HG03045 (cell line): ENCODE data around the gene RRP1B.
A peak's percentile ranks its signal among the peaks of the same experiment; 100 is the strongest.
"Not testable (repeated sequence)": the region's sequence is repeated elsewhere in the genome, so short reads cannot be mapped to it uniquely, and the experiment has no call there.

Experiments used
- ATAC-seq: cut with Tn5 transposase; IDR thresholded peaks from one replicate; pipeline ENCODE4 v1.9.1; 2021; ENCODE audit warnings: mild to moderate bottlenecking, moderate library complexity; ENCODE audit not compliant: unreplicated experiment

RRP1B gene, protein sequence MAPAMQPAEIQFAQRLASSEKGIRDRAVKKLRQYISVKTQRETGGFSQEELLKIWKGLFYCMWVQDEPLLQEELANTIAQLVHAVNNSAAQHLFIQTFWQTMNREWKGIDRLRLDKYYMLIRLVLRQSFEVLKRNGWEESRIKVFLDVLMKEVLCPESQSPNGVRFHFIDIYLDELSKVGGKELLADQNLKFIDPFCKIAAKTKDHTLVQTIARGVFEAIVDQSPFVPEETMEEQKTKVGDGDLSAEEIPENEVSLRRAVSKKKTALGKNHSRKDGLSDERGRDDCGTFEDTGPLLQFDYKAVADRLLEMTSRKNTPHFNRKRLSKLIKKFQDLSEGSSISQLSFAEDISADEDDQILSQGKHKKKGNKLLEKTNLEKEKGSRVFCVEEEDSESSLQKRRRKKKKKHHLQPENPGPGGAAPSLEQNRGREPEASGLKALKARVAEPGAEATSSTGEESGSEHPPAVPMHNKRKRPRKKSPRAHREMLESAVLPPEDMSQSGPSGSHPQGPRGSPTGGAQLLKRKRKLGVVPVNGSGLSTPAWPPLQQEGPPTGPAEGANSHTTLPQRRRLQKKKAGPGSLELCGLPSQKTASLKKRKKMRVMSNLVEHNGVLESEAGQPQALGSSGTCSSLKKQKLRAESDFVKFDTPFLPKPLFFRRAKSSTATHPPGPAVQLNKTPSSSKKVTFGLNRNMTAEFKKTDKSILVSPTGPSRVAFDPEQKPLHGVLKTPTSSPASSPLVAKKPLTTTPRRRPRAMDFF

DNA sequence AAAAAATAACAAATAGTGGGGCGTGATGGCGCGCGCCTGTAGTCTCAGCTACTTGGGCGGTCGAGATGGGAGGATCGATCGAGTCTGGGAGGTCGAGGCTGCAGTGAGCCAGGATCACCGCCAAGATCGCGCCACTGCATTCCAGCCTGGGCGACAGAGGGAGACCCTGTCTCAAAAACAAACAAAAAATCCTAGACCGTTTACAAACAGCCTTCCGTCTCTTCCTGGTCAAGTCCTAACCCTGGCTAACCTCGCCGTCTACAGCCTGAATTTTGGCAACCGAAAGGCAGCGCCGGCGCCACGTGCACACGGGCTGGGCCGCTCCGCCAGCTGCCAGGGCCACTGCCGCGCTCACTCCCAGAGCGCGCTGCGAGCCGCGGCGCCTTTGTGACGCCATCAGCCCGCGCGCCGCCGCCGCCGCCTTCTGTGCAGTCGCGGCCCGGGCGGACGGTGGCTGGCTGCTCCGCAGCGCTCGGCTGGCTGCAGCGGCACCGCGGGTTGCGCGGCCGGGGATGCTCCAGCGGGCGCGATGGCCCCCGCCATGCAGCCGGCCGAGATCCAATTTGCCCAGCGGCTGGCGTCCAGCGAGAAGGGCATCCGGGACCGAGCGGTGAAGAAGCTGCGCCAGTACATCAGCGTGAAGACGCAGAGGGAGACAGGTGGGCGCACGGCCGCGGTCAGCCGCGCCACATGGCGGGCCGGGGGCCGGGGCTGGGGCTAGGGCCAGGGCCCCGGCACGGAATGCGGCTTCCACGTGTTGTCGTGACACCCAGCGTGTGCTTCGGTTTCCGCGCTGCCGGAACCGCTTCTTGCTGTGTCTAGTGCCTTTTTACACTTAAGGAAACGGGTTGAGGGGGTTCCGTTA, at the start of gene RRP1B, which contains the start of gene HSF2BP:
RRP1B (plus strand) TSS at position 425 of the 865 bp plus-strand sequence; CDS start at position 530, 105 bp downstream.
HSF2BP (minus strand) TSS at position 353 of the 865 bp plus-strand sequence. CDS start 1,392 bp downstream, outside the sequence.
- peak; percentile 82 for ATAC-seq

DNA sequence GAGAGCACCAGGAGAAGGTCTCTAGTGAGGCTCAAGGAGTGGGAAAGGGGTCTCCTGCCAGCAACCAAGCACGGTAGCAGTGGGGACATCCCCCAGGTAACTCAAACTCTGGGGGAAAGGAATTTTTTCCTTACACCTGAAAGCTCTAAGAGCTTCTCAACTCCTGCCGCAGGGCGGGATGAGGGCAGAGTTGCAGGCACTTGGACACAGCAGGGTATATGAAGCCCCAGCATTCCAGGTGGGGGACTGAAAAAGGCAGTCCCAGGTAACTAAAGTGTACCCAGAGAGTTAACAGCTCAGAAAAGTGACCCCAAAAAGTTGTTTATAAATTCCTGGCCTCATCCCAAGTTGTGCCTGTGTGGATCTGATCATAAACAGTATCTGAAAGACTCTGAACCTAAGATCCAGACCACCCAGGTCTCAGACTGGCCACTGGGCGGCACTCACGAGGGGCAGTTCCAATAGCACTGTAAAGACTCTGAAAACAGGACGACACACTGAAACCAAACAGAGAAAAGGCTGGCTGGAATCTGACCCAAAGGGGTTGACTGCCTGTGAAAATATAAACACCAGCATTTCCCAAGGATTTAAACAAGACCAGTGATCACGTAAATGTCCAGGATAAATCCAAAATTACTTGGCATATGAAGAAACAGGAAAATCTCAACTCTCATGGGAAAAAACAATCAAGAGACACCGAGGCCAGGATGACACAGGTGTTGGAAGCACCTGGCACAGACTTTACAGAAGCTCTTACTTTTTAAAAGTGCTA, 47.6 kb upstream of the RRP1B start:
- no peak for ATAC-seq

DNA sequence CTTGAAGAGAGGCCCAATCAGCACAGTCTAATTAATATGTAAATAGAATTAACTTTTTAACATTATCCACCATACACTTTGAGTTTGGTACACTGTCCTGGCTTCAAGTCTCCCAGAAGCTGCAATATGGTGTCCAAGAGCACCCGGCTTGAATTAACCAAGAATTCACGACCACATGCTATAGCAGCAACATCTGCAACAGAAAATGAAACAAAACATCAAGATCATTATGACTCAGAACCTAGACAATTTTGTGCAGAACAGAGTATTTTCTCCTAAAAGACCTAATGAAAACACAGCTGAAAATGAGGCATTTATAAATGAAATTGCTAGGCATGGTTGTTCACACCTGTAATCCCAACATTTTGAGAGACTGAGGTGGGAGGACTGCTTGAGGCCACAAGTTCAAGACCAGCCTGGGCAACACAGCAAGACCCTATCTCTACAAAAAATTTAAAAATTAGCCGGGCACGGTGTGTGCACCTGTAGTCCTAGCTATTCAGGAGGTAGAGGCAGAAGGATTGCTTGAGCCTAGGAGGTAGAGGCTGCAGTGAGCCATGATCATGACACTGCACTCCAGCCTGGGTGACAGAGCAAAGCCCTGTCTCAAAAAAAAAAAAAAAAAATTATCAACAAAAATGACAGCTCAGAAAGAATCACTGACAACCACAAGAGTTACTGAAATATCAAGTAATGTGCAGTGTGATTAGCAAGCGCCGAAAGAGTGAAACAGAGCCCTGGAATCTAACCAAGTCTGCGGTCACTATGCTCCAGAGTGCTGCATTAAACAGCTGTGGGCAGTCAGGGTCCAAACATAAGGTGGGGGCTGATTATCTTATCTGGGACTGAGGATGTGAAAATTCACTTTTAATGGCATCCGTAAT, 45.4 kb upstream of the RRP1B start:
- no peak for ATAC-seq

DNA sequence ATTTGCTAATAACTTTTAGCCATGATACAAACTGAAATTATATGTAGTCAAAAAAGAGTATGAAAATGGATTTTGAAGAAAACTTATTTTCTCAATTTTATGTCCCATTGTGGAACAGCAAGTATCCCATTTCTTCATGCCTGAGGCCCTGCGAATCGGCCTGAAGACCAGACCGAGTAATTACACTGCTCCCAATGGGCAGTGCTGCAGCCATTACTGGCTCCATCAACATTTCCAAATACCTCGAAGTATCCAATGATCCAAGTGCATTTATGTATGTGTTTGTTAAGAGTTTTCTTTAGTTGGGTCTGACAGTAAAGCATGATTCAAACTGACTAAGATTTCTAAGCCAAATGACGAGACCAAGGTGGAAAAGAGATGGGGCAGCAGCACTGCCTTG, 44.5 kb upstream of the RRP1B start:
- no peak for ATAC-seq

DNA sequence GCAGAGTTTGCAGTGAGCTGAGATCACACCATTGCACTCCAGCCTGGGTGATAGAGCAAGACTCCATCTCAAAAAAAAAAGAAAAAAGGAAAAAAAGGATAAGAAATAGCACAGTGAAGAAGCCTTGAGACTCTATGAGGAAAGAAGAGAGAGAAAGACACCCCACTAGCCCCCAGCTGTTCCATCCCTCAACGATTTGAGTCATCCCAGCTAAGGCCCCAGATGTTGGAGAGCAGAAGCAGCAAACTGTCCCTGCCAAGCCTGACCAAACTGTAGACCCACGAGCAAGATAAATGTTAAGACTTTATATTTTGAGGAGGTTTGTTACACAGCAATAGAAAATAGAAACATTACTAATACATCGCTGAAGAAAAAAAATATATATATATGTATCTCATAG, 42.5 kb upstream of the RRP1B start:
- not testable (repeated sequence) for ATAC-seq

DNA sequence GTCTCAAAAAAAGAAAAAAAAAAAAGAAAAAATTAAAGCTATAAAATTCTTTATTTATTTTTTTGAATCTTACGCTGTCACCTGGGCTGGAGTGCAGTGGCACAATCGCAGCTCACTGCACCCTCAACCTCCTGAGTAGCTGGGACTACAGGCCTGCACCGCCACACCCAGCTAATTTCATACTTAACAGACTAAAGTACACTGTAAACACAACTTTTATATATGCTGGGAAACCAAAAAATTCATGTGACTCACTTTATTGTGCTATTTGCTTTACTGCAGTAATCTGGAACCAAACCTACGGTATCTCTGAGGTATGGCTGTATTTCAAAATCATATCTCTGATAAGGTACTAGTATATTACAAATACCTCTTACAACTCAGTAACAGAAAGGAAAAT, 40.4 kb upstream of the RRP1B start:
- ATAC-seq = no peak

DNA sequence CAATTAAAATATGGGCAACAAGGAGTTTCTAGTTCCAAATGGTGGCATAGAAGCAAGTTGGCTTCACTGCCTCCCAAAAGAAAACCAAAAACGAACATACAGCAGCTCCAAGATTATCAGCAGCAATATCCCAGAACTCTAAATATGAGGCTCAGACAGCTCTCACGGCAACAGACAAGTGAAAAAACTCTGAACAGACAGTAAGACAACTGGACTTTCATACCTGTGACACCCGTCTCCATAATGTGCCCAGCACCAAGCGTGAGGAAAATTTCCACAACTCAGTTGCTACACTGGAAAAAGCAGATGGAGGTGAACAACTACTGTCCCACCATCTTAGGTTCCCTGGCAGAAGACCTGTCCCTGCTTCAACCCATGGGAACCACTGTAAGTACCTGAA, 40.0 kb upstream of the RRP1B start:
- no peak for ATAC-seq

DNA sequence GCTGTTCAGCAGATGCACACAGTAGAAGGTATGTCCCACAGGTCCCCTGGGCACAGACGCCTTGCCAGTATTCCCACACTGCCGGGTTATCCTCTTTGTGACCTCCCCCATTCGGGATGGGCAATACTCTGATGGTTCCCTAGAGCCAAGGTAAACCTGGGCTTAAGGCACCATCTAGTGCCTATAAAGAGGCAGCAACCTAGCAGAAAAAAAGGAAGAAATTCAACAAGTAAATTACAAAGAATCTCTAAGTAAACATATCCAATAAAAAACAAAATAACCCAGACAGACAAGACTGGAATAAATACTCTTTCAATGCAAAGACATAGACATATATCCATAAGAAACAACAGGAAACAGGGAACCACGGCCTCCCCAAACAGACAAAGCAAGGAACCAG, 39.5 kb upstream of the RRP1B start:
- ATAC-seq = no peak

DNA sequence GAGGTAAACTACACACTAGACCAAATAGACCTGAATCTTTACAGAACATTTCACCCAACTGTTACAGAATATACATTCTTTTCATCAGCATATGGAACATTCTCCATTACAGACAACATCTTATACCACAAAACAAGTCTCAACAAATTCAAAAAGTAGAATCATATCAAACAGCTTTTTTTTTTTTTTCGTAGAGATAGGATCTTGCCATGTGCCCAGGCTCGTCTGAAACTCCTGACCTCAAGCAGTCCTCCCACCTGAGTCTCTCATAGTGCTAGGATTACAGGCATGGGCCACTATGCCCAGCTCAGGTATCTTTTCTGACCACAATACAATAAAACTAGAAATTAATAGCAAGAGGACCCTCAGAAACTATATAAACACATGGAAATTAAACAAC, 36.6 kb upstream of the RRP1B start:
- ATAC-seq = no peak

DNA sequence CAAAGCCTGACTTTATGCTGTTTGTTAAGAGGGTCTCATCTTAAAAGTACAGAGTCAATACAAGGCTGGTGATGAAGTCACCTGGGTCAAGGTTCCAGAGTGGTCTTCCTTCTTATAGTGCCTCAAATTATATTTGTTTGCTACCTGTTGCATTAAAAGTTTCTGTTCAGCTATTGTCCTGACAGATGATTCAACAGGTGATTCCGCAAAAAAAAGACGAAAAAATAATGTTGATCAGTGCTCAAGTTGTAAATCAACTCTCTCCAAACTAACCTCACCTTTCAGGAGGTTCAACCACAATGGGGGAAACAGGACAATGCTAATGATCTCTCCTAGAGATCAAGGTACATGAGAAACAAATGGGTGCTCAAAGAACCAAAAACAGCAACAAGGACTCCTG, 35.8 kb upstream of the RRP1B start:
- ATAC-seq = no peak

DNA sequence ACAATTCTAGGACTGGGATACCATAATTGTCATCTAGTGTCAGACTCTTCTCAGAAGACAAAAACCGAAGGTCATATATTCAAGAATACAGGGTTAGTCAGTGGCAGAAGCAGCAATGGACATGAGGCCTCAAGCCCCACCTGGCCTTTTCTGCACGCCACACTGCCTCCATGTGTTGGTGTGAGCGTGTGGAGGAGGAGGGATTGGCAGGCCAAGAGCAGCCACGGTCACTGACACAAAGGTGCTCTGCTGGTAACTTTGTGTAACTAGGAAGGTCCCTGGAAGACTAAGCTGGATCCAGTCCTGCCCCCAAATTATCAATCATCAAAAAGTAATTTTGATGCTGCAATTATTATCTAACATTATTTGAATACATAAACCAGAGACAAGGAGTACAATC, 35.0 kb upstream of the RRP1B start:
- no peak for ATAC-seq

DNA sequence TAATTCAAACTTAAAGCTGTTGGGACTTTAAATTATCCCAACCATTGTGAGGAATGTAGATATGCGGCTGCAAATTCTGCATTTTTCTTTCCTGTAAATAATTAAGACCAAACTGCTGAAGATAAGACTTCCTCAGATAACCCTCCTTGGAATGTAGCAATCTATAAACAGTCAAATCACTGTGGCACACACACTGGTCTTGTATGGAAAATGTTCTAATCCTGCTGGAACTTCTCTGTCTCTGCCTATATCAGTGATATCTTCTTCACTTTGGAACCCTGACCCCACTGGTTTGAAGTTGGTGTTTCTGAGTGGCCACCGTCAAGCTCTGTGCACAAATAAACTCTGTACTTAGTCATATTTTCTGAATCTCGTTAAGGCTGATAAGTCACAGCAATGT, 33.0 kb upstream of the RRP1B start:
- ATAC-seq = no peak

DNA sequence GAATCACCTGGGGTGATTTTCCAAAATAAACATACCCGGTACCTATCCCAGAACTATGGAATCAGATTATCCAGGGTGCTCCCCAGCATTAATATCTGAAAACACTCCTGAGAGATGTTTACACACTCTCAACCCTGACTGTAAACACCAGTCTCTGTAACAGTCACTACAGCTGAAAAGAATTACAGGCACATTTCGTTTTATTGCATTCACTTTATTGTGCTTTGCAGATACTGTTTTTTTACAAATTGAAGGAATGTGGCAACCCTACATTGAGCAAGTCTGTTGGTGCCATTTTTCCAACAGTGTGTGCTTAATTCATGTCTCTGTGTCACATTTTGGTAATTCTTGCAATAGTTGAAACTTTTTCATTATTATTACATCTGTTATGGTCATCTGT, 31.8 kb upstream of the RRP1B start:
- no peak for ATAC-seq

DNA sequence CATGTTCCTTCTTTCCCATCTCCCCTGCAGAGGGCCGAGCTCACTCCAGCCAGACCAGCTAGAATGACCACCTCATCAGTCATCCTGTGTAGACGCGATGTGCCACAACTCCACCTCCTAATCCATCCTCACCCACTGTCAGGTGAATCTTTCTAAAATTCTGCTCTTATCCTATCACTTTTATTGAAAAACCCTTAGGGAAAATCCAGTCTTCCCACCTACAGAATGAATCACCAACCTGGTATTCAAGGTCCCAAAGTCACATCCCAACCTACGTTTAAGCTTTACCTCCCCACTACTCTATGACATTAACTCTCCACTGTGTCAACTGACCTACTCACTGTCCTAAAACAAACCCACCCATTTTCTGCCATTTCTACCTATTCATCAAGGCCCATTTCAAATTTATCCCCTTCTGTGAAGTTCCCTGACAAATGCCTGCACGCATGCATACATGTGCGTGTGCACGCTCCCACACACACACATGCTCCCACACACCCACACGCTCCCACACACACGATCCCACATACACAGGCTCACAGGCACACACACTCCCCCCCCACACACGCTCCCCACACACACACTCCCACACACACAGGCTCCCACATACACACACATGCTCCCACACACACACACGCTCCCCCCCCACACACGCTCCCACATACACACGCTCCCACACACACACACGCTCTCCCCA, 27.8 kb upstream of the RRP1B start:
- ATAC-seq = no peak

DNA sequence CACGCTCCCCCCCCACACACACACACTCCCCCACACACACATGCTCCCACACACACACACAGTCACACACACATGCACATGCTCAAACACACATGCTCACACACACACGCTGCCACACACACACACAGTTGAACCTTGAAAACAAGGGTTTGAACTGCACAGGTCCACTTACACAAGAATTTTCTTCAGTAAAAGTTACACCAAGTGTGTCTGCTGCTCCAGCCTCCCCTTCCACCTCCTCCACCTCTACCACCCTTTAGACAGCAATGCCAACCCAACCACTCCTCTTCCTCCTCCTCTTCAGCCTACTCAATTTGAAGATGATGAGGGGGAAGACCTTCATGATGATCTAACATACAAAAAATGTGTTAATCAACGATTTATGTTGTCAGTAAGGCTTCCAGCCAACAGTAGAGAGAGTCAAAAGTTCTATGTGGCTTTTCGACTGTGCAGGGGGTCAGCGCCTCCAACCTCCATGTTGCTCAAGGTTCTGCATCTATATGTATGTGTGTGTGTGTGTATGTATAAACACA, 26.9 kb upstream of the RRP1B start:
- ATAC-seq = no peak

DNA sequence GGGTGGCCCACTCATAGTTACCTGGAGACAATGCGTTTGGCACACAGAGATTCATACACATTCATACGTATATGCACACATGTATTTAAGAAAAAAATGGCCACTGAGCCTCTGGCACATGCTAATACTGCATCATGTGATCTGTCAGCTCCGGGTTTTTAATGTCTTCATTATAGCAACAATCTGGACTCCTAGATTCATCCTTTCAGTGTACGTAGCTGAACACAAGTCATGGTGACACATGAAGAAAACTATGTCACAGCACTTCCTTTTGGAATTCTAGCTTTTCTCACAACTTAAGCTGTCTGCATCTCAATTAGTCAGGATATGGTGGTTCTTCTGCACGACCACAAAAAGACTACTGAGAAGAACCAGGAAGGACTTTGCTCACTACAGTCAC, 24.7 kb upstream of the RRP1B start:
- no peak for ATAC-seq

DNA sequence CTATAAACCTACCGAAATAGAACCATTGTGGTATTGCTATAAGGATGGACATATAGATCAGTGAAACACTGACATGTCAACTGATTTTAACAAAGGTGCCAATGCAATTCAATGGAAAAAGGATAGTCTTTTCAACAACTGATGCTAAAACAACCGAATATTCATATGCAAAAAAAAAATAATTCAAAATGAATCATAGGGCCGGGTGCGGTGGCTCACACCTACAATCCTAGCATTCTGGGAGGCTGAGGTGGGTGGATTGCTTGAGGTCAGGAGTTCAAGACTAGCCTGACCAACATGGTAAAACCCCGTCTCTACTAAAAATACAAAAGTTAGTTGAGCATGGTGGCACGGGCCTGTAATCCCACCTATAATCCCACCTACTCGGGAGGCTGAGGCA, 23.9 kb upstream of the RRP1B start:
- ATAC-seq = no peak

DNA sequence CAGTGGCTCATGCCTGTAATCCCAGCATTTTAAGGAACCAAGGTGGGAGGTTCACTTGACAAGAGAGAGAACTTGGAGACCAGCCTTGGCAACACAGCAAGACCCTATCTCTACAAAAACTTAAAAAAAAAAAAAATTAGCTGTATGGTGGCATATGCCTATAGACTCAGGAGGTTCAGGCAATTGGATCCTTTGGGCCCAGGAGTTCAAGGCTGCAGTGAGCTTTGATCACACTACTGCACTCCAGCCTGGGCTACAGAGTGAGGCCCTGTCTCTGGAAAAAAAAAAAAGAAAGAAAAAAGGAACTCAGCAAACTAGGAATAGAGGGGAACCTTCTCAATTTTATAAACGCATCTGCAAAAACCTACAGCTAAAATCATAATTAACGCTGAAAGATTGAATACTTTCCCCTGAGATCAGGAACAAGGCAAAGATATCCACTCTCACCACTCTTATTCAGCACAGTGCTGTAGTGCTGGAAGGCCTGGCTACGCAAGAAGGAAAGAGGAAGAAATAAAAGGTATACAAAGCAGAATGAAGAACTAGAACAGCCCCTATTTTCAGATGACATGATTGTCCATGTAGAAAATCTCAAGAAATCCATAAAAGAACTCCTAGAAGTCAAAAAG, 21.7 kb upstream of the RRP1B start:
- ATAC-seq = no peak
